ENCODE measurements around the gene AFG1L.

DNA sequence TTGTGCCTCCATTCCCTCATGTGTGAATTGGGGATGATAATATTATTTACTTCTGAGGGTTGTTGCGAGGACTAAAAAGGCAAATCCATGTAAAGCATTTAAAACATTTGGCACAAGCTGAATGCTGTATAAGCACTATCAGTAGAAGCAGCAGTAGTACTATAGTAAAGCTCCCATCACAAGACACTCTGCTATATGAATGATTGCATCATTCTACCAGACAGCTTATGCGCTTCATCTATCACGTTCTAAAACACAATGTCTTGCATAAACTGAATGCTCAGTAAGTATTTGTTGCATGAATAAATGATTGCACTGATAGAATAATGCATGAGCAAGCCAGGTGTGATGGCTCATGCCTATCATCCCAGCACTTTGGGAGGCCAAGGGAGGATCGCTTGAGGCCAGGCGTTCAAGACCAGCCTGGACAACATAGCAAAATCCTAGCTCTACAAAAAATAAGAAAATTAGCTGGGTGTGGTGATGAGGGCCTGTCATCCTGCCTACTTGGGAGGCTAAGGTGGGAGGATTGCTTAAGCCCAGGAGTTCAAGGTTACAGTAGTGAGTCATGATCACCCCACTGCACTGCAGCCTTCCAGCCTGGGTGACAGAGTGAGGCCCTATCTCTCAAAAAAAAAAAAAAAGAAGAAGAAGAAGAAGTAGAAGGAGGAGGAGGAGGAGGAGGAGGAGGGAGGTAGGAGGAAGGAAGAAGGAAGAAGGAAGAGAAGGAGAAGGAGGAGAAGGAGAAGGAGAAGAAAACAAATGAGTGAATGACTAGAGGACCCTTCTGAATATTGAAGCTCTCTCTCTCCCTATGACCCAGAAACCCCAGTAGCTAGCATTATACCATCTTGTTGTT, 215.8 kb downstream of the AFG1L start:
- TF ChIP-seq FOXP2 (optimal IDR thresholded peaks at IDR 0.05; ENCODE audit: control extremely low read depth, extremely low read length, insufficient read depth) = no peak
- TF ChIP-seq POLR2AphosphoS5 (IDR thresholded peaks at IDR 0.05; ENCODE audit: borderline replicate concordance, low read depth, low read length) = no peak
- no peak for TF ChIP-seq EZH2 (IDR thresholded peaks at IDR 0.05)
